ENCODE results near the gene KLHL15.
A peak's percentile ranks its signal among the peaks of the same experiment; 100 is the strongest.

The KLHL15 gene

GRCh38 chrX:23952984-23953907 is 73.7 kb downstream of the KLHL15 start:
- DNase-seq (ENCODE audit: low read depth in 2 of 2): peak in 1 of 2 experiments; percentile 2

GRCh38 chrX:23952391-23952790 is 74.6 kb downstream of the KLHL15 start:
- no peak for DNase-seq (ENCODE audit: low read depth in 2 of 2)

- no peak for DNase-seq (ENCODE audit: low read depth in 2 of 2)
These were observed 81.8 kb downstream of the KLHL15 start for GRCh38 chrX:23945206-23945605.

GRCh38 chrX:23944234-23944633 is 82.8 kb downstream of the KLHL15 start:
- DNase-seq (ENCODE audit: low read depth in 2 of 2): no peak

GRCh38 chrX:23939203-23939602 is 87.8 kb downstream of the KLHL15 start:
- no peak for DNase-seq (ENCODE audit: low read depth in 2 of 2)

- DNase-seq (ENCODE audit: low read depth in 2 of 2): no peak
These were observed 88.3 kb downstream of the KLHL15 start for GRCh38 chrX:23938690-23939089.

- no peak for DNase-seq (ENCODE audit: low read depth in 2 of 2)
These were observed 89.9 kb downstream of the KLHL15 start for GRCh38 chrX:23937100-23937499.

- no peak for DNase-seq (ENCODE audit: low read depth in 2 of 2)
These were observed 90.8 kb downstream of the KLHL15 start for GRCh38 chrX:23936180-23936579.

GRCh38 chrX:23935106-23935505 is 91.9 kb downstream of the KLHL15 start:
- no peak for DNase-seq (ENCODE audit: low read depth in 2 of 2)

Measured in stimulated activated CD4-positive, alpha-beta T cell treated with anti-CD3 and anti-CD28 coated beads, Interleukin-12 subunit alpha, Interleukin-12 subunit beta, amount 100 ng/mL, for 24 hours (primary cell).